ENCODE measurements around the gene MLH3.

DNA sequence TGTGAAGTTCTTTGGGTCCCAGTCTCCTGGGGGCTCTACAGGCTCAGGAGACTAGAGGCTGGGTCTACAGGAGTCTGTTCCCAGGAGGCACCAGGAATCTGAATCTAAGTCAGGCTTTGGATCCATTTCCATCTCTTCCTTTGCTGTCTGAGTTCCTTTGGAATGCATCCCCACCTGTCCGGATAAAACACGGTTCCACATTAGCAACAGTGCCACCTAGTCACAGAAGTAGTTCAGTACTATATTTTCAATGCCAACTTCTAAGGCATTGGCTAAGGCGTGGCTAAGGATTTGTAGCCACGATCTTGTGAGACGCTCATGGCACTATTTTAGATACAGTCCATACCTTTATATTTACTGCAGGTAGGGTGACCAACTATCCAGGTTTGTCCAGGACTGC lies 33.2 kb upstream of the MLH3 start:
- TF ChIP-seq CTCF (conservative IDR thresholded peaks at IDR 0.05) (peak; percentile 23), ZFX (IDR thresholded peaks at IDR 0.05) (no peak)
